NOMO-1 treated with dmso at 0.1 percent for 144 hours (cell line): ENCODE measurements around the gene ICA1L.

ENCODE experiments used
- DNase-seq: peaks from one replicate; lab custom pipeline; 2025; ENCODE audit not compliant: unreplicated experiment; lab: John Stamatoyannopoulos, UW

ICA1L gene

GRCh38 chr2:202786842-202787241 lies 84.7 kb downstream of the ICA1L start:
- no peak for DNase-seq

GRCh38 chr2:202782940-202783558 lies 88.5 kb downstream of the ICA1L start:
- DNase-seq, result no peak

GRCh38 chr2:202780514-202781021 lies 91.0 kb downstream of the ICA1L start:
- DNase-seq, result no peak

- DNase-seq, result no peak
Measured at GRCh38 chr2:202778217-202778616, 93.3 kb downstream of the ICA1L start.

- no peak for DNase-seq
Measured at GRCh38 chr2:202774104-202774503, 97.5 kb downstream of the ICA1L start.

GRCh38 chr2:202773301-202773973 lies 98.1 kb downstream of the ICA1L start:
- no peak for DNase-seq

GRCh38 chr2:202771741-202772460 lies 99.7 kb downstream of the ICA1L start:
- DNase-seq, result no peak

GRCh38 chr2:202771336-202771735 lies 100.2 kb downstream of the ICA1L start:
- no peak for DNase-seq

- DNase-seq, result no peak
Measured at GRCh38 chr2:202769201-202769600, 102.4 kb downstream of the ICA1L start.

- DNase-seq, result no peak
Measured at GRCh38 chr2:202768273-202768672, 103.3 kb downstream of the ICA1L start.

- DNase-seq, result no peak
Measured at GRCh38 chr2:202765436-202765835, 106.1 kb downstream of the ICA1L start.

- no peak for DNase-seq
Measured at GRCh38 chr2:202764991-202765390, 106.6 kb downstream of the ICA1L start.

GRCh38 chr2:202763916-202764315 lies 107.7 kb downstream of the ICA1L start:
- DNase-seq, result no peak

- DNase-seq, result no peak
Measured at GRCh38 chr2:202762556-202762955, 109.0 kb downstream of the ICA1L start.

- no peak for DNase-seq
Measured at GRCh38 chr2:202760848-202761247, 110.7 kb downstream of the ICA1L start.

GRCh38 chr2:202758604-202759003 lies 113.0 kb downstream of the ICA1L start:
- no peak for DNase-seq

- DNase-seq, result no peak
Measured at GRCh38 chr2:202758128-202758527, 113.4 kb downstream of the ICA1L start.

GRCh38 chr2:202757339-202757738 lies 114.2 kb downstream of the ICA1L start:
- DNase-seq, result no peak

- DNase-seq, result no peak
Measured at GRCh38 chr2:202756598-202756997, 115.0 kb downstream of the ICA1L start.

- DNase-seq, result no peak
Measured at GRCh38 chr2:202754936-202755335, 116.6 kb downstream of the ICA1L start.

GRCh38 chr2:202752071-202752470 lies 119.5 kb downstream of the ICA1L start:
- DNase-seq, result no peak
